GM12801 (cell line): ENCODE measurements around the gene FOXE3.

Experiments used
- CTCF ChIP-seq: IDR thresholded peaks from one replicate; pipeline ENCODE4 v1.5.1; 2011; ENCODE audit warnings: control low read depth; ENCODE audit not compliant: insufficient read length; ENCODE audit errors: extremely low read depth

FOXE3 gene

DNA sequence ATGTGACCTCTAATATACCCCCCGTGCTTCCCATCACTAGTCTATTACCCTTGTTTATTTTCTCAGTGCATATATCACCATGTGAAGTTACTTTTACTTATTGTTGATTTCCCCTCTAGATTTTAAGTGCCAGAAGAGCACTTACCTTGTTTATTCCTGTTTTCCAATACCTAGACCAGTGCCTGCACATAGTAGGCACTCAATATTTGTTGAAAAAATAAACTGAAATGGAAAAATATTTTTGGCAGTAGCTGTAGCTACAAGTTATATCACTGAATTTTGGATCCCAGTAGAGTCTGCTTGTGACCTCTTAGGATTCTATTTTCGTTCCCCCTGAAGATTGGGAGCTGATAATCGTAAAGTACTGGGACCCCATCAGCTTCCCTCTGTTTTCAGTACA is 32.0 kb upstream of the FOXE3 start:
- TF ChIP-seq CTCF, result no peak

- TF ChIP-seq CTCF, result no peak
Measured at GRCh38 chr1:47385020-47385419, 31.1 kb upstream of the FOXE3 start.

GRCh38 chr1:47386268-47386667 is 29.8 kb upstream of the FOXE3 start:
- no peak for TF ChIP-seq CTCF

DNA sequence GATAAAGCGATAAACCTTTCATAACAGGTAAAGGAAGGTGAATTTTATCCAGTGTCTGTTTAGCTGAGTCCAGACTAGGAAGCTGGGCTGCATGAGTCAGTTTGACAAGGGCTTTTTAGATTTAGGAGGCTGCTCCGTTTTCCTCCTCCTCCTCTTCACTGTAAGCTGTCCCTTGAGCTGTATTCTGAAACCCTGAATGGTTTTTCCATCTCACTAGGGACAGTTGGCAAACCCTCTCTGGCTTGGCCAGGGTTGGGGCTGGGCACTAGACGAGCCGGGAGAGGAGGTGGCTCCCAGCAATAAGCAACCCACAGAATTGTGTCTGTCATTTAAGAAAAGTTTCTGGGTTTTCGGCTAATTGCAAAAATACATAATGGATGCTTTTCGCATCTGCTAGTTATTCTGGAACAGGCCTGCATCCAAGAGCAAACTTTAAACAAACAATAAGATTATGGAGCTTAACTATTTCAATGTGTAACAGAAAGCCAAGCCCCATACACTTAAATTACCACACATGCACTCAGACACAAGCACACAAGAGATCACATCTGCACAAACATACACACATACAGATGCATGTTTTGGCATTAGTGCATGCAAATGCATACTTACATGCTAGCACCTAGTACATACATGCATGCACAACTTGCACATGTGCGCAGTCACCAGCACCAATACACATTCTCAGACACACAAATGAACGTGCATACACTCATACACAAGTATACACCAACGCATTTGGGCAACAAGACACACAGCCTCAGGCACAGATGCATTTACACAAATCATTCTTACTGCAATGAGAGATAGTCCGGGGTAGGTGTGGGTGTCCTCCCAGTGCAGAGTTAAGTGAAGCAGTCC is 27.8 kb upstream of the FOXE3 start:
- TF ChIP-seq CTCF, result no peak

- no peak for TF ChIP-seq CTCF
Measured at GRCh38 chr1:47388891-47389238, 27.2 kb upstream of the FOXE3 start.

- no peak for TF ChIP-seq CTCF
Measured at GRCh38 chr1:47389731-47390130, 26.4 kb upstream of the FOXE3 start.

DNA sequence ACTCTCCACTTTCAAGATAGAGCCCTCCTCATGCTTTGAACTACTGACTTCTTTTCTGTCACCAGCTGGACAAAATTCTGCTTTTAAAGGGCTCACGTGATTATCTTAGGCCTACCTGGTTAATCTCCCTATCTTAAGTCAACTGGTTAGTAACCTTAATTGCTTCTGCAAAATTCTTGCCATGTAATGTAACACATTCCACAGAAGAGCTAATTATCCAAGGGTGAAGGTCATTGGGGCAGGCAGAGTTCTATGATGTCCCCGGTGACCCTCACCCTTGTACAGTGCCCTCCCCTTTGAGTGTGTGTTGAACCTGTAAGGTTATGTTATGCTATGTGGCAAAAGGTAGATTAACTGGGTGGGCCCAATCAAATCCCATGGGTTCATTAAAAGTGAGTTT is 25.2 kb upstream of the FOXE3 start:
- no peak for TF ChIP-seq CTCF

DNA sequence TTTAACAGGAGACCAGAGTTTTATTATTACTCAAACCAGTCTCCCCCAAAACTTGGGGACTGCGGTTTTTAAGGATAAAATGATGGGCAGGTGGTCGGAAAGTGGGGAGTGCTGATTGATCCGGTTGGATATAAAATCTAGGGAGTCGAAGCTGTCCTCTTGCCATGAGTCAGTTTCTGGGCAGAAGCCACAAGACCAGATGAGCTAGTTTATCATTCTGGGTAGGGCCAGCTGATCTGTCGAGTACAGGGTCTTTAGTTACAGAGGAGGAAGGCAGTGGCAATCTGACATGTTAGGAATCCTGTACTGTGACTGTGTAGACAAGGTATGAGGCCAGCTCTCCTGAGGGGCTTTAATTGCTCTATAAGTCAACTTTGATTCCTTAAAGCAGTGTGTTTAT is 22.9 kb upstream of the FOXE3 start:
- TF ChIP-seq CTCF, result no peak
